Panc1 (cell line): ENCODE results near the gene TMCC1. TPM values are rescaled to one million over a fixed set of nuclear protein-coding genes. Genes with fewer than 3 reads are reported as not detected.

Experiments
- ATAC-seq: fragments of 200-7000 bp; cut with Tn5 transposase; 2 replicates; pipeline ENCODE4 v1.9.1; 2020; ENCODE audit warnings: mild to moderate bottlenecking, moderate library complexity
- BruUV-seq: library from RNA; stranded (reverse); fragments of 400-500 nt; replicated peaks from 2 replicates; lab custom pipeline; 2021; lab: Mats Ljungman, UMichigan
- CTCF ChIA-PET: fragments of 300-600 bp; sonication (Branson Sonifier 250); formaldehyde crosslinking; loops from one replicate; lab custom pipeline; 2022; ENCODE audit warnings: antibody characterized with exemption; lab: Charles Lee
- POLR2A ChIA-PET: fragments of 300-600 bp; sonication (Branson Sonifier 250); formaldehyde crosslinking; loops from one replicate; lab custom pipeline; 2022; ENCODE audit warnings: antibody characterized with exemption; lab: Charles Lee
- DNase-seq: peaks from one replicate; pipeline ENCODE4 v3.0.0-alpha.2; 2010; ENCODE audit warnings: low read depth, low spot score
- H3K27ac ChIP-seq: 2 replicates; pipeline ENCODE4 v1.5.1; 2011; ENCODE audit warnings: mild to moderate bottlenecking, low read length, inconsistent platforms
- H3K27me3 ChIP-seq: fragments of 200-500 bp; sonication (Bioruptor generic); 2 replicates; pipeline ENCODE4 v1.6.0; 2014; ENCODE audit warnings: low read length, inconsistent platforms; ENCODE audit not compliant: control insufficient read depth, insufficient read depth
- H3K36me3 ChIP-seq: fragments of 200-500 bp; sonication (Bioruptor generic); 2 replicates; pipeline ENCODE4 v1.5.1; 2014; ENCODE audit warnings: inconsistent platforms, mild to moderate bottlenecking, low read length, moderate library complexity; ENCODE audit not compliant: control insufficient read depth, insufficient read depth
- H3K4me1 ChIP-seq: 2 replicates; pipeline ENCODE4 v1.5.1; 2011; ENCODE audit warnings: inconsistent platforms, mild to moderate bottlenecking, low read length, moderate library complexity; ENCODE audit not compliant: control insufficient read depth, insufficient read depth
- H3K4me3 ChIP-seq, 2 experiments: 2 replicates each; pipeline ENCODE4 v1.5.1; 2011 to 2012; ENCODE audit warnings: low read depth in 2 of 2, low read length in 2 of 2, mild to moderate bottlenecking in 2 of 2, inconsistent platforms in 1 of 2, moderate library complexity in 1 of 2
- H3K9me3 ChIP-seq: fragments of 200-500 bp; sonication (Bioruptor generic); 2 replicates; pipeline ENCODE4 v1.5.1; 2014; ENCODE audit warnings: low read depth, mild to moderate bottlenecking, inconsistent platforms, low read length, moderate library complexity; ENCODE audit not compliant: control insufficient read depth, insufficient read depth
- POLR2AphosphoS5 ChIP-seq: IDR thresholded peaks from 2 replicates; pipeline ENCODE4 v1.6.1; 2012; ENCODE audit warnings: mild to moderate bottlenecking, low read depth, low read length, moderate library complexity
- SIN3A ChIP-seq: IDR thresholded peaks from 2 replicates; pipeline ENCODE4 v1.6.1; 2012; ENCODE audit warnings: low read depth, mild to moderate bottlenecking, low read length, moderate library complexity, borderline replicate concordance; ENCODE audit not compliant: insufficient read depth
- TCF7L2 ChIP-seq: IDR thresholded peaks from 2 replicates; pipeline ENCODE4 v1.6.1; 2011; ENCODE audit warnings: mild to moderate bottlenecking, low read depth, low read length, inconsistent platforms
- in situ Hi-C: cut with HindIII; loops from 2 replicates; pipeline ENCODE4 v1.10.0; 2016; ENCODE audit warnings: low sequenced_read_pairs, low pct_unique_long_range_greater_than_20kb
- intact Hi-C: fragments of 100-400 bp; cut with micrococcal nuclease; formaldehyde crosslinking; loops from one replicate; pipeline ENCODE4 v1.10.0; 2022; ENCODE audit not compliant: unreplicated experiment
- total RNA-seq: library from RNA; stranded (reverse); gene quantifications from one replicate; pipeline ENCODE4 v1.2.1, GENCODE V29; 2021; ENCODE audit not compliant: unreplicated experiment
- TF ChIP-seq, protein P1 (sequence below), 2 experiments: IDR thresholded peaks; 2 replicates each; pipeline ENCODE4 v1.6.1; 2011 to 2012; ENCODE audit warnings: low read depth in 2 of 2, control low read depth in 1 of 2, low read length in 1 of 2, mild to moderate bottlenecking in 1 of 2, moderate library complexity in 1 of 2; ENCODE audit not compliant: insufficient read depth in 1 of 2
- TF ChIP-seq, protein P2 (sequence below): fragments of 450-650 bp; IDR thresholded peaks from 2 replicates; pipeline ENCODE4 v1.5.1; 2017; ENCODE audit warnings: mild to moderate bottlenecking

The TMCC1 gene
- total RNA-seq, 1 experiment from 2014 or later: 33.2 TPM

DNA sequence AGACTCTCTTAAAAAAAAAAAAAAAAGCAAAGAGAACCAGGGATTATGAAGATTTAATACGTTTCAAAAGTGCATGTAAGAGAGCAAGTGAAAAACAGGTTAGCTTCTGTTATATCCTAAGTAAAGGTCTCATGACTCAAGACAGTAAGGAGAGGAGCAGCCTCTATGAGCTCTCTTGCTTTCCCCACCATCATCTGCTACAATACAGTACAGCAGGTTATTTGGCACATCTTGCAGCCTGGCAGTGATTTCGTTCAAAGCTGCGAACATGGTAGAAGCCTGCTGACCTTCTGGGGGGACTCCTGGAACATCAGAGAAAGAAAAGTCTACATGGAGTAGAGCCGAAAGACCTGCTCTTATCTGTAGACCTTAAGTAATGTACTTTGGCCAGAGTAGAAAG is 157.9 kb downstream of the TMCC1 start:
- intact Hi-C loops: no loop called here
- no peaks in the 10 kb centered on the region for H3K36me3 ChIP-seq
- H3K27me3 ChIP-seq: no peaks in the 10 kb centered on the region
- peaks cover 14% of the 10 kb centered on the region for H3K4me1 ChIP-seq
- ATAC-seq (no peak), DNase-seq (no peak)
- no peak overlapping the region for H3K27ac ChIP-seq
- in situ Hi-C loops: no loop called here
- TF ChIP-seq, protein P1, sequence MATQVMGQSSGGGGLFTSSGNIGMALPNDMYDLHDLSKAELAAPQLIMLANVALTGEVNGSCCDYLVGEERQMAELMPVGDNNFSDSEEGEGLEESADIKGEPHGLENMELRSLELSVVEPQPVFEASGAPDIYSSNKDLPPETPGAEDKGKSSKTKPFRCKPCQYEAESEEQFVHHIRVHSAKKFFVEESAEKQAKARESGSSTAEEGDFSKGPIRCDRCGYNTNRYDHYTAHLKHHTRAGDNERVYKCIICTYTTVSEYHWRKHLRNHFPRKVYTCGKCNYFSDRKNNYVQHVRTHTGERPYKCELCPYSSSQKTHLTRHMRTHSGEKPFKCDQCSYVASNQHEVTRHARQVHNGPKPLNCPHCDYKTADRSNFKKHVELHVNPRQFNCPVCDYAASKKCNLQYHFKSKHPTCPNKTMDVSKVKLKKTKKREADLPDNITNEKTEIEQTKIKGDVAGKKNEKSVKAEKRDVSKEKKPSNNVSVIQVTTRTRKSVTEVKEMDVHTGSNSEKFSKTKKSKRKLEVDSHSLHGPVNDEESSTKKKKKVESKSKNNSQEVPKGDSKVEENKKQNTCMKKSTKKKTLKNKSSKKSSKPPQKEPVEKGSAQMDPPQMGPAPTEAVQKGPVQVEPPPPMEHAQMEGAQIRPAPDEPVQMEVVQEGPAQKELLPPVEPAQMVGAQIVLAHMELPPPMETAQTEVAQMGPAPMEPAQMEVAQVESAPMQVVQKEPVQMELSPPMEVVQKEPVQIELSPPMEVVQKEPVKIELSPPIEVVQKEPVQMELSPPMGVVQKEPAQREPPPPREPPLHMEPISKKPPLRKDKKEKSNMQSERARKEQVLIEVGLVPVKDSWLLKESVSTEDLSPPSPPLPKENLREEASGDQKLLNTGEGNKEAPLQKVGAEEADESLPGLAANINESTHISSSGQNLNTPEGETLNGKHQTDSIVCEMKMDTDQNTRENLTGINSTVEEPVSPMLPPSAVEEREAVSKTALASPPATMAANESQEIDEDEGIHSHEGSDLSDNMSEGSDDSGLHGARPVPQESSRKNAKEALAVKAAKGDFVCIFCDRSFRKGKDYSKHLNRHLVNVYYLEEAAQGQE (IDR thresholded peaks at IDR 0.05; ENCODE audit: insufficient read depth in 1 of 2, low read depth in 2 of 2, low read length in 1 of 2): no peak
- TF ChIP-seq POLR2AphosphoS5 (no peak), SIN3A (no peak), TCF7L2 (no peak)
- TF ChIP-seq, protein P2, sequence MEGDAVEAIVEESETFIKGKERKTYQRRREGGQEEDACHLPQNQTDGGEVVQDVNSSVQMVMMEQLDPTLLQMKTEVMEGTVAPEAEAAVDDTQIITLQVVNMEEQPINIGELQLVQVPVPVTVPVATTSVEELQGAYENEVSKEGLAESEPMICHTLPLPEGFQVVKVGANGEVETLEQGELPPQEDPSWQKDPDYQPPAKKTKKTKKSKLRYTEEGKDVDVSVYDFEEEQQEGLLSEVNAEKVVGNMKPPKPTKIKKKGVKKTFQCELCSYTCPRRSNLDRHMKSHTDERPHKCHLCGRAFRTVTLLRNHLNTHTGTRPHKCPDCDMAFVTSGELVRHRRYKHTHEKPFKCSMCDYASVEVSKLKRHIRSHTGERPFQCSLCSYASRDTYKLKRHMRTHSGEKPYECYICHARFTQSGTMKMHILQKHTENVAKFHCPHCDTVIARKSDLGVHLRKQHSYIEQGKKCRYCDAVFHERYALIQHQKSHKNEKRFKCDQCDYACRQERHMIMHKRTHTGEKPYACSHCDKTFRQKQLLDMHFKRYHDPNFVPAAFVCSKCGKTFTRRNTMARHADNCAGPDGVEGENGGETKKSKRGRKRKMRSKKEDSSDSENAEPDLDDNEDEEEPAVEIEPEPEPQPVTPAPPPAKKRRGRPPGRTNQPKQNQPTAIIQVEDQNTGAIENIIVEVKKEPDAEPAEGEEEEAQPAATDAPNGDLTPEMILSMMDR: no peak
- no peaks in the 10 kb centered on the region for H3K9me3 ChIP-seq
- POLR2A ChIA-PET: interaction anchor here (0.6 kb wide), 1 partner anchor 14 kb away, joined by 4 read pairs; no protein-coding TSS in a partner anchor
- no peak overlapping the region for H3K4me3 ChIP-seq
- BruUV-seq: no TSS peak
- CTCF ChIA-PET: no interaction called here

DNA sequence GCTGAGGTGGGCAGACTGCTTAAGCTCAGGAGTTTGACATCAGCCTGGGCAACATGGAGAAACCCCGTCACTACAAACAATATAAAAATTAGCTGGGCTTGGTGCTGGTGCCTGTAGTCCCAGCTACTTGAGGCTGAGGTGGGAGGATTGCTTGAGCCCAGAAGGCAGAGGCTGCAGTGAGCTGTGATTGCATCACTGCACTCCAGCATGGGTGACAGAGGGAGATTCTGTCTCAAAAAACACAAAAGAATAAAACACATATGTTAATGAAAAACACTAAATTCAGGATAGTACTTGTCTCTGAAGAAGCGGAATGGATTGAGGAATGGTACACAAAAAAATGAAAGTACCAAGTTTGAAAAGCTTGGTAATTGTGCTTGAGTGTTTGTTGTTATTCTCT is 159.1 kb downstream of the TMCC1 start:
- ChIA-PET CTCF (interaction anchor here (0.7 kb wide), 1 partner anchor 242 kb away, joined by 4 read pairs; no protein-coding TSS in a partner anchor), POLR2A (no interaction called here)
- TF ChIP-seq SIN3A: no peak
- TF ChIP-seq, protein P2: no peak
- TF ChIP-seq, protein P1 (IDR thresholded peaks at IDR 0.05; ENCODE audit: insufficient read depth in 1 of 2, low read depth in 2 of 2, low read length in 1 of 2): no peak
- TF ChIP-seq TCF7L2: no peak
- TF ChIP-seq POLR2AphosphoS5: no peak
- no peak overlapping the region for H3K27ac ChIP-seq
- H3K36me3 ChIP-seq: no peaks in the 10 kb centered on the region
- in situ Hi-C loops: loop anchor here (5.0 kb wide), 1 partner anchor 33 kb away; no protein-coding TSS in a partner anchor
- ATAC-seq (no peak), DNase-seq (no peak)
- no peaks in the 10 kb centered on the region for H3K27me3 ChIP-seq
- no peaks in the 10 kb centered on the region for H3K9me3 ChIP-seq
- no TSS peak for BruUV-seq
- intact Hi-C loops: no loop called here
- no peak overlapping the region for H3K4me3 ChIP-seq
- peaks cover 14% of the 10 kb centered on the region for H3K4me1 ChIP-seq
